H1 (cell line): ENCODE results near the gene GLG1. TPM values are rescaled to one million over a fixed set of nuclear protein-coding genes. Genes with fewer than 3 reads are reported as not detected.

Experiments
- CTCF ChIA-PET: fragments of 300-600 bp; sonication (Branson Sonifier 250); formaldehyde crosslinking; loops from one replicate; lab custom pipeline; 2021; ENCODE audit not compliant: partially characterized antibody; lab: Charles Lee
- POLR2A ChIA-PET: fragments of 300-600 bp; sonication (Branson Sonifier 250); formaldehyde crosslinking; loops from one replicate; lab custom pipeline; 2021; ENCODE audit warnings: inconsistent platforms; ENCODE audit not compliant: partially characterized antibody; lab: Charles Lee
- DNase-seq, 2 experiments: peaks; one replicate each; pipeline versions ENCODE4 v3.0.0 to v3.0.0-alpha.2; 2010 to 2022; ENCODE audit warnings: low spot score in 2 of 2, low read depth in 1 of 2, mixed read lengths in 1 of 2
- FAIRE-seq: peaks from 2 replicates; lab custom pipeline; 2011; peaks lifted over from hg19 to GRCh38; lab: Jason Lieb, UNC
- H2AFZ ChIP-seq: 2 replicates; pipeline ENCODE4 v1.8.1; 2012; ENCODE audit warnings: low read length, inconsistent platforms
- H2AK5ac ChIP-seq: 2 replicates; pipeline ENCODE4 v1.6.1; 2013; ENCODE audit warnings: low read depth, low read length
- H2BK120ac ChIP-seq: replicated peaks from 2 replicates; pipeline ENCODE3; 2013; ENCODE audit warnings: low read depth, low read length, inconsistent platforms
- H2BK12ac ChIP-seq: 2 replicates; pipeline ENCODE4 v1.6.1; 2013; ENCODE audit warnings: low read depth, low read length
- H2BK15ac ChIP-seq: 2 replicates; pipeline ENCODE4 v1.6.1; 2013; ENCODE audit warnings: low read length
- H2BK20ac ChIP-seq: 2 replicates; pipeline ENCODE4 v1.6.1; 2013; ENCODE audit warnings: low read length
- H2BK5ac ChIP-seq: 2 replicates; pipeline ENCODE4 v1.6.1; 2013; ENCODE audit warnings: low read depth, low read length
- H3K14ac ChIP-seq: 2 replicates; pipeline ENCODE4 v1.6.1; 2013; ENCODE audit warnings: inconsistent platforms; ENCODE audit not compliant: insufficient read length
- H3K18ac ChIP-seq: 2 replicates; pipeline ENCODE4 v1.6.1; 2013; ENCODE audit warnings: low read length; ENCODE audit errors: extremely low read depth
- H3K23ac ChIP-seq: 2 replicates; pipeline ENCODE4 v1.6.1; 2013; ENCODE audit warnings: inconsistent platforms; ENCODE audit not compliant: insufficient read length
- H3K23me2 ChIP-seq: 2 replicates; pipeline ENCODE4 v1.6.1; 2013; ENCODE audit warnings: low read depth, low read length
- H3K27ac ChIP-seq: 2 replicates; pipeline ENCODE4 v1.6.1; 2011; ENCODE audit warnings: low read depth, low read length, inconsistent platforms
- H3K27me3 ChIP-seq, 4 experiments: replicated peaks in 1 of 4; 1 replicate in 1 of 4; 2 replicates in 3 of 4; pipeline versions ENCODE4 v1.6.1 to v1.8.1; 2011 to 2013; ENCODE audit warnings: low read length in 3 of 4, mild to moderate bottlenecking in 3 of 4, inconsistent platforms in 2 of 4, mixed read lengths in 2 of 4, moderate library complexity in 1 of 4; ENCODE audit not compliant: control insufficient read depth in 3 of 4, insufficient read depth in 3 of 4; ENCODE audit errors: extremely low read depth in 1 of 4
- H3K36me3 ChIP-seq, 4 experiments: 2 replicates each; pipeline versions ENCODE4 v1.6.1 to v1.8.1; 2011 to 2013; ENCODE audit warnings: mild to moderate bottlenecking in 4 of 4, low read length in 3 of 4, moderate library complexity in 2 of 4, control low read depth in 1 of 4, inconsistent platforms in 1 of 4; ENCODE audit not compliant: insufficient read depth in 4 of 4, control insufficient read depth in 2 of 4
- H3K4ac ChIP-seq: replicated peaks from 2 replicates; pipeline ENCODE3; 2013; ENCODE audit warnings: low read length, low read depth, mixed read lengths, inconsistent platforms; ENCODE audit not compliant: insufficient read length
- H3K4me1 ChIP-seq, 4 experiments: replicated peaks in 1 of 4; 1 replicate in 1 of 4; 2 replicates in 3 of 4; pipeline versions ENCODE4 v1.6.1 to v1.8.1; 2011 to 2013; ENCODE audit warnings: low read length in 3 of 4, inconsistent platforms in 2 of 4, mixed read lengths in 1 of 4; ENCODE audit not compliant: insufficient read depth in 4 of 4, control insufficient read depth in 3 of 4
- H3K4me2 ChIP-seq, 2 experiments: 2 replicates each; pipeline versions ENCODE4 v1.6.1 to v1.8.1; 2011 to 2013; ENCODE audit warnings: low read depth in 2 of 2, low read length in 2 of 2, control low read depth in 1 of 2, inconsistent platforms in 1 of 2, mild to moderate bottlenecking in 1 of 2; ENCODE audit not compliant: insufficient read depth in 1 of 2
- H3K4me3 ChIP-seq, 4 experiments: fragments of 200-600, 300-600 bp in 1 of 4; sonication (generic), shearing (Covaris generic), sonication (Bioruptor Twin) in 1 of 4; 2 replicates each; pipeline versions ENCODE4 v1.5.1 to v1.8.1; 2011 to 2016; ENCODE audit warnings: low read length in 4 of 4, low read depth in 3 of 4, control low read depth in 2 of 4, inconsistent platforms in 2 of 4, mild to moderate bottlenecking in 2 of 4, mixed read lengths in 1 of 4, moderate library complexity in 1 of 4; ENCODE audit not compliant: insufficient read depth in 2 of 4; ENCODE audit errors: extremely low read depth in 1 of 4
- H3K56ac ChIP-seq: replicated peaks from 2 replicates; pipeline ENCODE3; 2013; ENCODE audit warnings: low read depth, mild to moderate bottlenecking, mixed read lengths, low read length, inconsistent platforms; ENCODE audit not compliant: insufficient read length
- H3K79me1 ChIP-seq: 2 replicates; pipeline ENCODE4 v1.6.1; 2013; ENCODE audit warnings: low read depth, low read length, control low read depth
- H3K79me2 ChIP-seq, 2 experiments: 2 replicates each; pipeline versions ENCODE4 v1.6.1 to v1.8.1; 2012 to 2013; ENCODE audit warnings: low read length in 2 of 2, mild to moderate bottlenecking in 2 of 2, inconsistent platforms in 1 of 2; ENCODE audit not compliant: insufficient read depth in 2 of 2, control insufficient read depth in 1 of 2
- H3K9ac ChIP-seq, 4 experiments: replicated peaks in 1 of 4; 1 replicate in 1 of 4; 2 replicates in 3 of 4; pipeline versions ENCODE4 v1.6.1 to v1.8.1; 2011 to 2013; ENCODE audit warnings: low read depth in 3 of 4, low read length in 3 of 4, control low read depth in 2 of 4, mild to moderate bottlenecking in 2 of 4, moderate library complexity in 2 of 4, inconsistent platforms in 1 of 4; ENCODE audit errors: extremely low read depth in 1 of 4
- H3K9me3 ChIP-seq, 2 experiments: 2 replicates each; pipeline versions ENCODE4 v1.6.1 to v1.8.1; 2012 to 2013; ENCODE audit warnings: mild to moderate bottlenecking in 2 of 2, moderate library complexity in 2 of 2, control low read depth in 1 of 2, inconsistent platforms in 1 of 2, low read depth in 1 of 2, low read length in 1 of 2, mixed read lengths in 1 of 2; ENCODE audit not compliant: insufficient read depth in 2 of 2
- H4K20me1 ChIP-seq, 2 experiments: replicated peaks in 1 of 2; 2 replicates each; pipeline versions ENCODE3 to v1.8.1; 2011 to 2013; ENCODE audit warnings: inconsistent platforms in 2 of 2, low read length in 2 of 2, mild to moderate bottlenecking in 1 of 2; ENCODE audit not compliant: insufficient read depth in 2 of 2, control insufficient read depth in 1 of 2
- H4K5ac ChIP-seq: 2 replicates; pipeline ENCODE4 v1.6.1; 2013; ENCODE audit warnings: low read length, low read depth, mixed read lengths, inconsistent platforms; ENCODE audit not compliant: insufficient read length
- H4K8ac ChIP-seq: 2 replicates; pipeline ENCODE4 v1.8.0; 2013; ENCODE audit warnings: mild to moderate bottlenecking, moderate library complexity, low read length, inconsistent platforms; ENCODE audit not compliant: insufficient read depth; ENCODE audit errors: extremely low read depth
- H4K91ac ChIP-seq: replicated peaks from 2 replicates; pipeline ENCODE3; 2013; ENCODE audit warnings: low read length, mixed read lengths, inconsistent platforms; ENCODE audit not compliant: insufficient read length
- NRF1 ChIP-seq: IDR thresholded peaks from 2 replicates; pipeline ENCODE4 v1.6.1; 2011; ENCODE audit warnings: mild to moderate bottlenecking, low read depth, low read length, improper control_type of control experiment
- TCF12 ChIP-seq: IDR thresholded peaks from 2 replicates; pipeline ENCODE4 v1.6.1; 2011; ENCODE audit warnings: low read depth, mild to moderate bottlenecking, low read length
- WGBS, 2 experiments: shearing (Covaris generic) in 1 of 2; methylation state at CpG; one replicate each; pipeline versions ENCODE4 v1.1.6 to v1.1.7; 2013 to 2015; ENCODE audit warnings: low lambda C conversion rate in 2 of 2, mixed read lengths in 2 of 2, inconsistent platforms in 1 of 2, low coverage in 1 of 2, missing lambda C conversion rate in 1 of 2; ENCODE audit not compliant: insufficient replicate concordance in 2 of 2, insufficient coverage in 1 of 2, insufficient read length in 1 of 2; ENCODE audit errors: extremely low coverage in 1 of 2, missing lambda C conversion rate in 1 of 2; 5-methylcytosine and 5-hydroxymethylcytosine counted together
- polyA plus RNA-seq, 7 experiments: library from polyadenylated mRNA; depleted of rRNA in 3 of 7; stranded (reverse) in 5 of 7; unstranded in 2 of 7; fragments of >200 nt in 5 of 7; fragments of 200-250 nt in 2 of 7; gene quantifications; 1 replicate in 5 of 7; 2 replicates in 1 of 7; 4 replicates in 1 of 7; pipeline versions ENCODE4 v1.2.1 to v1.2.3, GENCODE V29; 2011 to 2013; ENCODE audit warnings: missing spikeins in 2 of 7, mixed read lengths in 2 of 7
- total RNA-seq: library from RNA; stranded (reverse); fragmentation: NEBNext Ultra II Directional; extraction: Animal tissue kit (Norgen Biotek cat#: 25700); gene quantifications from 2 replicates; pipeline ENCODE4 v1.2.1, GENCODE V29; 2021

GLG1 gene
- total and polyA plus RNA-seq, 2 of the 8 experiments (the other 6 are each of a cell fraction or from before 2014, with no cell fraction given): 53.4 to 139 TPM

DNA sequence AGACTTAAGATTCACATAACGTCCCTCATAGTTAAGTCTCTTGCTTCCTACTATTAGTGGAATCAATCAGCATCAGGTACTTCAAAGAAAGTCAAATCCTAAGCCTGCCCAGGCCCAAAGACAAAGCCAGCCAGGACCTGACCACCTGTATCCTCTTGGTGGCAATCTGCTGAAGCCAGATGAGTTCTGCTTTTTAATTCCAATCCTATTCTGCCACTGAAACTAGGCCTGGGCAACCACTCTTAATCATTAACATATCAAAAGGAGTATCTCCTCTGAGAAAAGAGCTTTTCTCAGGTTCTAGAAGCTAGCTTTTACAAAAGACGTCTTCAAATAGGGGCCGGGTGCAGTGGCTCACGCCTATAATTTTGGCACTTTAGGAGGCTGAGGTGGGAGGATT, 15.1 kb upstream of the GLG1 start:
- Histone ChIP-seq H2AK5ac (no peak overlapping the region), H4K5ac (no peak overlapping the region), H3K4me1 (peaks cover 0 to 5% (median 4%) of the 10 kb centered on the region in 4 experiments; a peak in 3 of 7 replicates), H4K20me1 (peaks cover 1 to 5% of the 10 kb centered on the region in 2 experiments), H3K14ac (no peak overlapping the region), H3K4me3 (no peak overlapping the region), H2BK5ac (no peak overlapping the region), H2BK15ac (no peak overlapping the region), H3K18ac (no peak overlapping the region), H3K27me3 (no peaks in the 10 kb centered on the region), H3K23ac (no peak overlapping the region), H4K91ac (no peak overlapping the region), H2BK120ac (no peak overlapping the region), H3K9ac (no peak overlapping the region; a peak in 1 of 7 replicates), H4K8ac (no peak overlapping the region), H3K56ac (no peak overlapping the region), H3K36me3 (peaks cover 29 to 53% (median 47%) of the 10 kb centered on the region in 4 experiments), H3K23me2 (no peaks in the 10 kb centered on the region), H2AFZ (no peak overlapping the region), H3K27ac (no peak overlapping the region), H2BK12ac (no peak overlapping the region), H3K9me3 (no peaks in the 10 kb centered on the region), H3K4me2 (peak overlapping the region in 1 of 2 experiments; percentile 24; a peak in 2 of 4 replicates), H2BK20ac (no peak overlapping the region), H3K79me2 (no peaks in the 10 kb centered on the region), H3K79me1 (no peaks in the 10 kb centered on the region), H3K4ac (no peak overlapping the region)
- TF ChIP-seq TCF12: no peak
- TF ChIP-seq NRF1: no peak
- WGBS, 2 experiments: 87% methylated on average over 4 of the region's 4 CpGs; no CpG with 5 or more reads in 1 of the 2 experiments
- POLR2A ChIA-PET: interaction anchor here (1.3 to 5.7 kb wide), 3 partner anchors 10 to 15 kb away, joined by 3 to 27 read pairs (median 8); partner anchors contain the start of gene GLG1
- CTCF ChIA-PET: interaction anchor here (1.0 to 2.6 kb wide), 12 partner anchors 8 to 241 kb away, joined by 3 to 19 read pairs (median 6); no protein-coding TSS in a partner anchor
- DNase-seq (no peak), FAIRE-seq (no peak)
